GM18907 (cell line): ENCODE measurements around the gene MARCHF6.

Source experiments
- ATAC-seq: cut with Tn5 transposase; IDR thresholded peaks from one replicate; pipeline ENCODE4 v1.9.1; 2021; ENCODE audit warnings: mild to moderate bottlenecking, moderate library complexity; ENCODE audit not compliant: unreplicated experiment

Gene MARCHF6, protein sequence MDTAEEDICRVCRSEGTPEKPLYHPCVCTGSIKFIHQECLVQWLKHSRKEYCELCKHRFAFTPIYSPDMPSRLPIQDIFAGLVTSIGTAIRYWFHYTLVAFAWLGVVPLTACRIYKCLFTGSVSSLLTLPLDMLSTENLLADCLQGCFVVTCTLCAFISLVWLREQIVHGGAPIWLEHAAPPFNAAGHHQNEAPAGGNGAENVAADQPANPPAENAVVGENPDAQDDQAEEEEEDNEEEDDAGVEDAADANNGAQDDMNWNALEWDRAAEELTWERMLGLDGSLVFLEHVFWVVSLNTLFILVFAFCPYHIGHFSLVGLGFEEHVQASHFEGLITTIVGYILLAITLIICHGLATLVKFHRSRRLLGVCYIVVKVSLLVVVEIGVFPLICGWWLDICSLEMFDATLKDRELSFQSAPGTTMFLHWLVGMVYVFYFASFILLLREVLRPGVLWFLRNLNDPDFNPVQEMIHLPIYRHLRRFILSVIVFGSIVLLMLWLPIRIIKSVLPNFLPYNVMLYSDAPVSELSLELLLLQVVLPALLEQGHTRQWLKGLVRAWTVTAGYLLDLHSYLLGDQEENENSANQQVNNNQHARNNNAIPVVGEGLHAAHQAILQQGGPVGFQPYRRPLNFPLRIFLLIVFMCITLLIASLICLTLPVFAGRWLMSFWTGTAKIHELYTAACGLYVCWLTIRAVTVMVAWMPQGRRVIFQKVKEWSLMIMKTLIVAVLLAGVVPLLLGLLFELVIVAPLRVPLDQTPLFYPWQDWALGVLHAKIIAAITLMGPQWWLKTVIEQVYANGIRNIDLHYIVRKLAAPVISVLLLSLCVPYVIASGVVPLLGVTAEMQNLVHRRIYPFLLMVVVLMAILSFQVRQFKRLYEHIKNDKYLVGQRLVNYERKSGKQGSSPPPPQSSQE

DNA sequence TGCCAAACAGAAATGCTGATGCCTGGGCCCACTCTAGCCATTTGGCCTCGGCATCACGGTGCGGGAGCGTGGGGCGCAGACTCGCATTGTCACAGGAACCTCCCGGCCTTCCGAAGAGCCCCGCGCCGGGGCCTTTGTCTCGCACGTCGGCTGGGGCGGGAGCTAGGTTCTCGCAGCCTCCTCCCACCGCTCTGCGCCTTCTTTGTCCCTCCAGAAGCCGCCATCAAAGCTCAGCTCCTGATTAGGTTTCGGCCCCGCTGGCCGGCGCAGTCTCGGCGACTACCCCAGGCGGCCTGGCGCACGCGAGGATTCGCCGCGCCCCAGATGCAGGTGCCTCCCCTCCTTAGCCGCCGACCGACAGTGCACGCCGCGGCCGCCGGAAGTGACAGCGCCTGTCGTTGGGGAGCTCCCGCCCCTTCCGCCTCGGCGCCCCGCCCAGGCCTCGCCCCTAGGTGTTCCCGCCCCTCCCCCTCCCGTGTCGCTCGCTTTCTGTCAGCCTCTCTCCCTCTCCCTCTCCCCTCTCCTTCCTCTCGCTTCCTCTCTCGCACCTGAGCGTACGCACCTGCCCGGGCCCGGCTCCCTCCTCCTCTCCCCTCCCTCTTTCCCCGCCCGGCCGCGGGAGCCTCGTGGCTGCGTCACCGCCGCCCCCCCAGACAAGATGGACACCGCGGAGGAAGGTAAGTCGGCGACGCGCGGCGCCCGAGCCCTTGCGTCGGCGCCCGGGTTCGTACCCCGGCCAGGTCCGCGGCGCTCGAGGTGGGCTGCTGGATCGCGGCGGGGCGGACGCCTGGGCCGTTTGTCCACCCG is at the start of gene MARCHF6:
TSS of gene MARCHF6 (plus strand) at position 455 of the 807 bp plus-strand sequence. CDS start at position 659, 204 bp downstream.
- ATAC-seq = peak; percentile 93

DNA sequence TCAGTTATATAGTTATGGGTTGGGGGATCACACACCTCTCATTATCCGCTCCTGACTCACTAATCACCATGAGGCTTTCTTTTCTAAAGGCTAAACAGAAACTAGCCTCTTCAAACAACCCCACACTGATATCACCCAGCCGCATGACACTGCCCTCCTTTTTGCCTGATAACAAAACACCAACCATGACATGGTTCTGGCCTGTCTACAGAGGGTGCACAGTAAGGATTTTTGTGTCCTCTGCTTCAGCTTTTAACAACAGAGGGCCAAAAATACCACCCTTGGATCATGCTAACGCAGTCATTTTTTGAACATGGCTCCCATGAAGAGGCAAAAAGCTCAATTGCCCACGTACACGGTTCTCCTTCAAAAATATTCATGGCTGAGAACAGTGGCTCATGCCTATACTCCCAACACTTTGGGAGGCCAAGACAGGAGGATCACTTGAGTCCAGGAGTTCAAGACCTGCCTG is 49.8 kb upstream of the MARCHF6 start:
- ATAC-seq = no peak

DNA sequence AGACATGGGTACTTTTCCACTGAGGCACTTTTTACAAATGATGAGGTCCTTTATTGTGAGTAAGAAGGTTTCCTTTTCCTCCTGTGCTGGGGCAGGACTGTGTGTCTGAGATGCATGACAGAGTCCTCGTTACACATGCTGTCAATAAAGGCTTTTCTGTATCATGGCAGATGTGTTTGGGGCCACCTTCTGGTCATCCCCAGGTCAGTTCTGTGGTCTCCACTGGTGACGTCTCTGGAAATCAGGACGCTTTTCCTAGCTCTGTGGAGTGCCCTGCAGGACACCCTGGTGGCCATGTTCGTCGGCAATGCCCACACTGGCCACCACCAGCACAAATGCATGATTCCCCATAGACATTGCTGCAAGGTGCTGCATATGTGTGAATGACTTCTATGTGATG is 48.6 kb upstream of the MARCHF6 start:
- no peak for ATAC-seq

DNA sequence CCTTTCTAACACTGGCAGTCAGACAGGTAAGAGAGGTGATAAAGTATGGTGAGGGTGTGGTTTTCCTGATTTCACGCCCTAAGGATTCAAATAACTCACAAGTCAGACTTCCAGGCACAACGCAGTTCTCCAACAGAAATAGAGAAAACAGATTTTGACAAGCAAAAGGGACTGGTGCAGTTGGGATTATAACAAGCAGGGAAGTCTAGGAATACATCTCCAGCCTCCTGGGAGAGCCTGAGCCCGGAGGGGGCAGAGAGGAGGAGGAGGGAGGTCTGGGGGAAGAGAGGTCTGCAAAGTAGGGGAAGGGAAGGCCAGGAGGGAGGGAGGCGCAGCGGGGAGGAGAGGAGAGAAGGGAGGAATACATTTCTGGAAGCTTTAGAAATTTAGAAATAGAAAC is 47.4 kb upstream of the MARCHF6 start:
- ATAC-seq = no peak

DNA sequence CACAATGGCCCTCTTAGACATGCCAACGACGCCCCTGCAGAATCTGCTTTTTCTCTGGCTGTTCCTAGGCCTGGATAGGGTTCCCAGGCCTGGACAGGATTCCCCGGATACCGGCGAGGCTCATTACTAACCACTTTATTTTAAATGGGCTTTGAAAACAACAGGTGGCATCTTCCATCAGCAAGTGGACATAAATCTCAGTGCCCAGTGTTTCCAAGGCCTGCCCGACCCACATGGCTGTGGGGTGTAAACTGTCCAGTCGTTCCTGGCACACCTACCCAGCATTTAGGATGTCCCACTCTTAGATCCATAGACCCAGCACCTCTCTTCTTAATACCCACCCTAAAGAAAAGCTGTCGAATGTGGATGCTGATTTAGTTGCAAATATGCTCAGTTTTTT is 46.7 kb upstream of the MARCHF6 start:
- no peak for ATAC-seq

DNA sequence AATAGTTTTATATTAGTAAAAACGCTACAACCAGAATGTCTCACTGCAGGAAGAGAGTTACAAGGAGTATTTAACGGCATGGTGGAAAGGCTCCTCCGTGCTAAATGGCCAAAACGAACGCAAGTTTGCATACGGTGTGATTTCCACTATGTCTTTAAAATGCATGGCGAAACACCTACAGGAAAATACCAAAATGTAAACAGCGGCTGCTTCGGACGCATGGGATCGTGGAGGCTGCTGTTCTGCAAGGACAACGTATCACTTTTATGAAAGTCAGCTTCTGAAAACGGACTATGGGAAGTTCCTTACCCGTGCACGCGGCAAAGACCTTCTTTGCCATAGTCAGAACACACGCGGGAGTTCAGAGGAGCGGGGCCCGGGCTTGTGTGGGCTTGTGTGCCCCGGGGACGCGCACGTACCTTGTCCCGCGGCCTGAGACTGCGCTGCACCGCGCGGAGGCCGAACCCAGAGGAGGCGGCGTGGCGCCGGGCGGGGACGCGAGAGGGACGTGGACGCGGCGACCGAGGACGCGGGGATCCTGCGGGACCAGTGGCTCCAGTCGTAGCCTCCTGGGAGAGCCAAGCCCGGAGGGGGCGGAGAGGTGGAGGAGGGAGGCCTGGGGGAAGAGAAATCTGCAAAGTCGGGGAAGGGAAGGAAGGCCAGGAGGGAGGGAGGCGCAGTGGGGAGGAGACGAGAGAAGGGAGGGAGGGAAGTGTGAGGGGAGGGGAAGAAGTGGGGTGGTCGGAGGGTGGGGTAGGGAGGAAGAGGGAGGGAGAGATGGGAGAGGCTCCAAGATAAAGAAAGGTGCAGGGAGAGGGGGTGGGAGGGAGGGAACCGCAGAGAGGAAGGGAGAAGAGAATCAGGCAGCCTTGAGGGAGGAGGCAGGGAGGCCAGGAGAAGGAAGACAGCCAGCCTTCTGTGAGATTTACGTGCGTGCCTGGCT is 46.0 kb upstream of the MARCHF6 start, which contains the start of gene CMBL:
TSS of gene CMBL (minus strand) at position 697 of the 943 bp plus-strand sequence. CDS start 17,140 bp downstream, outside the sequence.
- ATAC-seq = peak; percentile 83

DNA sequence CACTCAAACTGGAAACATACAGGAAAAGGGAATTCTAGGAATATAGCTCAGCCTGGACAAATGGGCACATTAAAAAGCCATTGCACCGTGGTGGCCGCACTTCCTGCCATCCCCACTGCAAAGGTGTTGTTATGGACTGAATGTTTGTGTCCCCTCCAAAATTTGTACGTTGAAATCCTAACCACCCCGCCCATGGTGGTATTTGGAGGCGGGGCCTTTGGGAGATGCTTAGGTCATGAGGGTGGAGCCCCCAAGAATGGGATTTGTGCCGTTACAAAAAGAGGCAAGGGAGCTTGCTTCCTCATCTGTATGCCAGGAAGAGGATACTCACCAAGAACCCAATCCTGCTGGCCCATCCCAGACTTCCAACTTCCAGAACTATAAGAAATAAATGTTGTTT is 44.7 kb upstream of the MARCHF6 start:
- ATAC-seq = no peak

DNA sequence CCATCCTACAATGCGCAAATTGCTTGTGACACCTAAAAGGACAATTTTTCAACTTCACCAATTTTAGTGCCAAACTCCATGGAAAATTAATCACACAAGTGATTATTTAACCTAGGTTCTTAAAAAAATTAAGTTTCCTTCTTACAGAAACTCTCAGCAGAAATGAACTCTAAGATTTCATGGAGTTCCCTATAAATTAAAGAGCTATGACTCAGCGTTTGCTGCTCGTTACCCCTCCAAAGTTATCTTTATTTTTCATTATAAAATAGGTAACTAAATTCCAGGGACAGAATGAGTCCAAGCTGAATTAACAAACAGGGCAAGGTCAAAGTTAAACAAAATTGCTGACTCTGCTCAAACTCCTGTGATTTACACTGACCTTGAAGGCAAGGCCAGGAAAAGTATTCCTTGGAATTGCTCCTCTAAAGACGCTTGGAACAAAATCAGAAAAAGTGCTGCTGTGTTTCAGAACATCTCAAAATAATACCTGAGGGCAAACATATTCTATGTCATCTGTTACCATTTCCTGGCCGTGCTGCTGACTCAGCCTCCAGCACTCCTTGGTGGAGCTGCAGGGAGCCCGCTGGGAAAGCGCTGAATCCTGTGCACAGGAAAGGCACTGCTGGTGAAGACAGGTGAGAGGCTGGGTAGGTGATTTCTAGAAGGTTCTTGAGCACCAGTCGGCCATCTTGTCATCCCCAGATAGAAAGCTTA is 43.3 kb upstream of the MARCHF6 start:
- no peak for ATAC-seq

DNA sequence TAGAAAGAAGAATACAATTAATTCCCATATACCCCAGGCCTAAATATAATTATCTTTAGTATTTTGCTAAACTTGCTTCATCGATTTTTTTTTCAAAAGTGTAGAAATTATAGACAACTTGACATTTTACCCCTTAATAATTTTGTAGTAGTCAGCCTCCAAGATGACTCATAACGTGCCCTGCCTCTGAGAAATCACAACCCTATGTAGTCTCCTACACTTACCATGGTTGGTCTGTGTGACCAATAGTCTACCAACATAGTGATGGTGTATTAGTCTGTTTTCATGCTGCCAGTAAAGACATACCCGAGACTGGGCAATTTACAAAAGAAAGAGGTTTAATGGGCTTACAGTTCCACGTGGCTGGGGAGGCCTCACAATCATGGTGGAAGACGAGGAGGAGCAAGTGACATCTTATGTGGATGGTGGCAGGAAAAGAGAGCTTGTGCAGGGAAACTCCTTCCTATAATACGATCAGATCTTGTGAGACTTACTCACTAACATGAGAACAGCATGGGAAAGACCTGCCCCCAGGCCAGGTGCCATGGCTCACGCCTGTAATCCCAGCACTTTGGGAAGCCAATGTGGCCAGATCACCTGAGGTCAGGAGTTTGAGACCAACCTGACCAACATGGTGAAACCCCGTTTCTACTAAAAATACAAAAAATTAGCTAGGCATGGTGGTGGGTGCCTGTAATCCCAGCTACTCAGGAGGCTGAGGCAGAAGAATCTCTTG is 42.5 kb upstream of the MARCHF6 start:
- ATAC-seq = peak; percentile 75

DNA sequence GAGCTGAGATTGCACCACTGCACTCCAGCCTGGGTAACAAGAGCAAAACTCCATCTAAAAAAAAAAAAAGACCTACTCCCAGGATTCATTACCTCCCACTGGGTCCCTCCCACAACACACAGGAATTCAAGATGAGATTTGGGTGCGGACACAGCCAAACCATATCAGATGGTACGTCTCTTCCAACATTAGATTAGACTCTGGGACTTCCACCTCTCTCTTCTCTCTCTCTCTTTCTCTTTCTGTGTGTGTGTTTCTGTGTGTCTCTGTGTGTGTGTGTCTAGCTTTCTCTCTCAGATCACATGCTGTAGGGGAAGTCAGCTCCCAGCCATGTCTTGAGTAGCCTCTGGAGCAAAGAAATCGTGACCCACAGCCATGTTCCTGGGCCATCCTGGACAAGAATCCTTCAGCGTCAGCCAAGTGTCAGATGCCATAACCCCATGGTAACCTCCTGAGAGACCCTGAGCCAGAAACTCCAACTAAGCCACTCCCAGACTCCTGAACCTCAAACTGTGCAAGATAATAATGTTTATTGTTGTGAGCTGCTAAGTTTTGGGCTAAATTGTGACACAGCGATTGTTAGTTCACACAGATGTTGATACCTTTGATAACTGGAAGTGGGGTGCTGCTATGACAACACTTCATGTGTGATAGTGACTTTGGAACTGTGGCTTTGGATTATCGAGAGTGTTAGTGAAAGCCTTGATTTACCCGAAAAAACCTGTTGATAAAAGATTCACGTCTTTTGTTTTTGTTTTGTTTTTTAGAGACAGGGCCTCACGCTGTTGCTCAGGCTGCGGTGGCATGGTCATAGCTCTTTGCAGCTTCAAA is 41.7 kb upstream of the MARCHF6 start:
- ATAC-seq = no peak

DNA sequence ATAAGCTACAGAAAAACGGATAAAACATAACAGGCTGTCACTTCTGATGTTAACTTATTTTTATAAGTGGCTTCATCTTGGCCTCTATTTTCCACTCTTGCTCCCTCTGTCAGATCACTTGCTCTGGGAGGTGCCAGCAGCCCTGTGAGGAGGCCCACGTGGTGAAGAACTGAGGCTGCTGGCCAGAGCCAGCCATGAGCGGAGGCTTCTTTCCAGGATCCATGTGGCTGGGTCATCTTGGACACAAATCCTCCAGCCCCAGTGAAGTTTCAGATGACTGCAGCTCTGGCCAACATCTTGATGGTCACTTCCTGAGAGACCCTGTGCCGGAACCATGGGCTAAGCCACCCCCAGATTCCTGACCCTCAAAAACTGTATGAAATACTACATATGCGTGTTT is 38.3 kb upstream of the MARCHF6 start:
- no peak for ATAC-seq

DNA sequence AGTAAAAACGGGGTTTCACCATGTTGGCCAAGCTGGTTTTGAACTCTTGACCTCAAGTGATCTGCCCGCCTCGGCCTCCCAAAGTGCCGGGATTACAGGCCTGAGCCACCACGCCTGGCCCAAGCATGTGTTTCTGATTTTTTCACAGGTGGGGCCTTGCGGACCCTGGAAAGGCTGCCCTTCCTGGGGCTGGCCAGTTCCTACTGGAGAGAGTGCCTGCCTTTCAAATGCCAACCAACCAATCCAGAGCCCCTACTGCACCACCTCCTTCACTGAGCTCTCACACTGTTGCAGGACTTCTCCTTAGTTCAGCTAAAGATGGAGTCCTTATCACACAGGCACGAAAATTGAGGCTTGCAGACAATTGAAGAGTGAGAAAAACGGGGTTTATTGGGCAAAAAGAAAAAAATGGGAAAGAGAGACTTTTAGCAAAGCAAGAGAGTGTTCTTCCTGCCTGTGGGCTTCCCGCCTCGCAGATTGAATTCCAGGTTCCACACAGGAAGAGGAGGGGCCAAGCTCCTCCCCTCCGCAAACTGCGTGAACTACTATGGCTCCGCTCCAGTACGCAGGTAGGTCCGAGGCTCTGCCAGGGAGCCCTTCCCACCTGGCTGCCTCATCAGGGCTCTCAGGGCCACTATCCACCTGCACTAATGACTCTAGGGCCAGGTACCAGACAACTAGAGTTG is 37.5 kb upstream of the MARCHF6 start:
- ATAC-seq = no peak

DNA sequence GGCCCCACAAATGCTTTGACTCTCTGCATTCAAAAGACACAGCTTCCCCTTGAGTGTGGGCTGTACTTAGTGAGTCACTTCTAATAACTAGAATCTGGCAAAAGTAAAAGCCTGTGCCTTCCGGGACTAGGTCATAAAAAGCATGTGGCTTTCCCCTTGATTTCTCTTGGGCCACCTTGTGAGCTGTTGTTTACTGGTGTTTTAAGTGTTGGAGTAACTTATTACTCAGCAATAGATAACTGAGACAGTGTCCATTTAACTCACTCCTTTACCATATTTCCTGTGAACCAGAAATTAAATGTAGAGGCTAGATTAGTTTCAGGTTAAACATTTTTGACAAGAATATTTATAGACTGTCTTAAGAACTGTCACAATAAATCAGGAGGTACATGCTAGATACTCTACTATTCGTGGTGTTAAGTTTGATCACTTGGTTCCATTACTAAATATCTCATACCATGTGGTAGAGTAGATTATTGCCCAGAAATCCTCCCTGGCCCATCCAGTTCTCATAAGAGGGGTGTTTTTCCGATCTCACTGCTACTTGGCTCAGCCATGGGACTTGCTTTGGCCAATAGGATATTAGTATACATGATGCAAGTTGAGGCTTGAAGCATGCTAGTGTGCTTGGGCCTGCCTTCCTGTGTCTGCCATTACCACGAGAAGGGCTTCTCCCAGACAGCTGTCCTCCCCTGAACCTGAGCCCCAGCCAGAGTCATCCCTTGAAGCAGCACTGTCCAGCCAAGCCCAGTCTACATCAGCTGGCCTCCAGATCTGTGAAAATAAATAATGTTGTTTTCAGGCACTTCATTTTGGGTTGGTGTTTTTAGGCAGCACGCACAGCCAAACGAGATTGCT is 35.4 kb upstream of the MARCHF6 start:
- ATAC-seq = peak; percentile 85

DNA sequence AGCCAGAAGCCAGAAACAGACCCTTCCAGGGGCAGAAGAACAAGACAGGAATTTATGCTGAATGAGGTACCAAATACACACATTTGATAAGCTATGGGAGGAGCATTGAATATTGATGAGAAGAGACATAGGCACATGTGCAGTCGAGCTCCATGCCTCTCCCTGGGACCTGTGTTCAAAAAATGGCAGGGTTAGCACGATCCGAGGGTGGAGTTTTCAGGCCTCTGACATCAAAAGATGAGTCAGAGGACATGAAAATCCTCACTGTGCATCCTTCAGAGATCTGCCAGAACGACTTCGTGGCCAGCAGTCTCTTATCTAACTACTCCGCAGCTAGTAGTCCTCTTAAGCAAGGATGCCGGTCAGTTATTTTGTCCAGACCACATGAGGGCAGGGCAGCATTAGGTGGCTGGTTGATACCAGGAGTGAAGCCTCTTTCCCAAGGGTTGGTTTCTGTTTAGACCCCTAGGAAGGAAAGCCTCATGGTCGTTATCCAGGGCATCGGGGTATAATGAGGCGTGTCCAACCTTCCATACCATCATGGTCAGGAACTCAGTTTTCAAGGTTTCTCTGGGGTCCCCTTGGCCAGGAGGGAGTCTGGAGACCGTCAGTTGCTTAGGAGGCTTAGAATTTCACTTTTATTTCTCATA is 34.2 kb upstream of the MARCHF6 start:
- ATAC-seq = no peak

DNA sequence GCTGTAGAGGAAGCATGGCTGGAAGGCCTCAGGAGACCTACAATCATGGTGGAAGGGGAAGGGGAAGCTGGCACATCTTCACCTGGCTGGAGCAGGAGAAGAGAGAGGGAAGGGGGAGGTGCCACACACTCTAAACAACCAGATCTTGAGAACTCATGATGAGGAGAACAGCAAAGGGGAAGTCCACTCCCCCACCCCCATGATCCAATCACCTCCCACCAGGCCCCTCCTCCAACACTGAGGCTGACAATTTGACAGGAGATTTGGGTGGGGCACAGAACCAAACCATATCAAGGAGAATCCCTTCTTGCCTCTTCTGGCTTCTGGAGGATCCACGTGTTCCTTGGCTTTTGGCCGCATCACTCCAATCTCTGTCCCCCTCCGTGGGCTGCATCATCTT is 32.7 kb upstream of the MARCHF6 start:
- ATAC-seq = no peak
